Adrenal gland (tissue), 12 donors: ENCODE results near the gene LRRC8B. TPM values are rescaled to one million over a fixed set of nuclear protein-coding genes. Genes with fewer than 3 reads are reported as not detected.
"Not testable (repeated sequence)": the region's sequence is repeated elsewhere in the genome, so short reads cannot be mapped to it uniquely, and the experiment has no call there.

Experiments used
- DNase-seq, 7 donors: peaks; one replicate each; pipeline ENCODE4 v3.0.0-alpha.2; 2019 to 2020
- H3K27ac ChIP-seq, 5 donors: fragments of 200-600 bp; sonication (generic) in 4 of 5; 1 replicate in 3 of 5; 2 replicates in 2 of 5; pipeline versions ENCODE4 v1.5.1 to v1.8.0; 2016 to 2020; ENCODE audit warnings: mild to moderate bottlenecking in 1 of 5
- H3K27me3 ChIP-seq: fragments of 200-600 bp; 2 replicates; pipeline ENCODE4 v1.8.0; 2021
- H3K36me3 ChIP-seq, 2 donors: fragments of 200-600 bp; replicated peaks in 1 of 2; 1 replicate in 1 of 2; 2 replicates in 1 of 2; pipeline versions ENCODE4 v1.5.1 to v1.8.0; 2018 to 2022
- H3K4me1 ChIP-seq, 2 donors: fragments of 200-600 bp; replicated peaks in 1 of 2; 1 replicate in 1 of 2; 2 replicates in 1 of 2; pipeline versions ENCODE4 v1.5.1 to v1.8.0; 2018 to 2021
- H3K4me3 ChIP-seq, 4 donors: fragments of 200-600 bp; sonication (generic) in 3 of 4; one replicate each; pipeline ENCODE4 v1.5.1; 2016 to 2018
- H3K9me3 ChIP-seq, 3 donors: fragments of 200-600 bp; sonication (generic) in 1 of 3; replicated peaks in 1 of 3; 1 replicate in 2 of 3; 2 replicates in 1 of 3; pipeline versions ENCODE4 v1.5.1 to v1.8.0; 2016 to 2021
- POLR2A ChIP-seq, 2 donors: fragments of 450-650 bp; IDR thresholded peaks; one replicate each; pipeline ENCODE4 v1.6.1; 2017; ENCODE audit warnings: antibody characterized with exemption in 2 of 2, mild to moderate bottlenecking in 2 of 2, moderate library complexity in 1 of 2
- WGBS, 4 donors: extraction: QIAGEN DNeasy Blood & Tissue Kit in 2 of 4; methylation state at CpG; one replicate each; pipeline versions ENCODE4 v1.1.5 to v1.1.7; 2013 to 2017; 5-methylcytosine and 5-hydroxymethylcytosine counted together
- intact Hi-C, 2 donors: fragments of 100-400 bp; cut with DNase I; formaldehyde crosslinking; loops; one replicate each; pipeline versions ENCODE4 v1.14.1 to v1.15.0; 2022 to 2023
- polyA plus RNA-seq, 3 donors: library from polyadenylated mRNA; stranded (reverse); fragments of 200-250 nt in 2 of 3; fragments of 350-450 nt in 1 of 3; fragmentation: Illumina TruSeq in 1 of 3; extraction: RNeasy Lipid Tissue Mini Kit (QIAGEN cat#74804) in 1 of 3; gene quantifications; one replicate each; pipeline ENCODE4 v1.2.3, GENCODE V29; 2013 to 2014
- total RNA-seq, 9 donors: library from RNA; depleted of rRNA in 4 of 9; stranded (reverse); fragments of >200 nt in 4 of 9; fragments of 120-200 nt in 1 of 9; fragmentation: NEBNext Ultra II Directional in 1 of 9; extraction: Animal tissue kit (Norgen Biotek cat#: 25700) in 1 of 9; gene quantifications; one replicate each; pipeline versions ENCODE4 v1.1.0 to v1.2.4, GENCODE V29; 2013 to 2023
- TF ChIP-seq, protein P1 (sequence below), 6 experiments: fragments of 450-650 bp in 4 of 6; fragments of 200-600 bp in 2 of 6; sonication (generic) in 1 of 6; IDR thresholded peaks; 1 replicate in 5 of 6; 2 replicates in 1 of 6; pipeline versions ENCODE4 v1.5.1 to v1.8.0; 2016 to 2021; ENCODE audit warnings: antibody characterized with exemption in 6 of 6, mild to moderate bottlenecking in 2 of 6, moderate library complexity in 1 of 6
- donor health status: healthy with polysubstance abuse.
- donor health status: Bipolar disorder and iron deficiency.
- donor health status: DM: yes; HTN: yes; CAD: no.
- donor health status: DM: no; HTN: no; CAD: no.
- donor health status: DM: no; HTN: no; CAD: no.
- donor health status: DM: yes; HTN: yes; CAD: no.

Gene LRRC8B
- total and polyA plus RNA-seq, 12 donors = 7.7 to 69.6 (median 39.1) TPM

DNA sequence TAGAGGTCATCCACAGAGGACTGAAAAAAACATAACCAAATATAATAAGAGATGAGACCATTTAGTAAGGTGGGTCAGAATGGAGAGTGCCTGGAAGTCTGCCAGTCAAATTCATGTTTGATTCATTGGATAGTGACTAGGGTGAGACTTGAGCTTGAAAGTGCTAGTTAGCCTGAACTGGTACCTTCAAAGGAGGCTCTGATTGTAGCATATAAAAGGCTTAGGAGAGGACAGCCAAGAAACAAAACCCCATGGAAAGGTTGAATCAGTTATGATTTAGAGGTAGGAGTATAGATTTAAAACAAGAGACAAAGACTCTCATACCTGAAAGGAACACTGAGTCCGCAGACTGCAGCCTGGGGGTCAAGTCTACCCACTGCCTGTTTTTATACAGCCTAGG lies 63.9 kb downstream of the LRRC8B start:
- Histone ChIP-seq H3K9me3 (no peaks in the 10 kb centered on the region), H3K27me3 (no peaks in the 10 kb centered on the region), H3K4me1 (peaks cover 11 to 13% of the 10 kb centered on the region in 2 donors), H3K27ac (no peak overlapping the region), H3K4me3 (no peak overlapping the region), H3K36me3 (peaks cover 0 to 6% of the 10 kb centered on the region in 2 donors)
- no peak for TF ChIP-seq POLR2A (IDR thresholded peaks at IDR 0.05)
- TF ChIP-seq, protein P1, sequence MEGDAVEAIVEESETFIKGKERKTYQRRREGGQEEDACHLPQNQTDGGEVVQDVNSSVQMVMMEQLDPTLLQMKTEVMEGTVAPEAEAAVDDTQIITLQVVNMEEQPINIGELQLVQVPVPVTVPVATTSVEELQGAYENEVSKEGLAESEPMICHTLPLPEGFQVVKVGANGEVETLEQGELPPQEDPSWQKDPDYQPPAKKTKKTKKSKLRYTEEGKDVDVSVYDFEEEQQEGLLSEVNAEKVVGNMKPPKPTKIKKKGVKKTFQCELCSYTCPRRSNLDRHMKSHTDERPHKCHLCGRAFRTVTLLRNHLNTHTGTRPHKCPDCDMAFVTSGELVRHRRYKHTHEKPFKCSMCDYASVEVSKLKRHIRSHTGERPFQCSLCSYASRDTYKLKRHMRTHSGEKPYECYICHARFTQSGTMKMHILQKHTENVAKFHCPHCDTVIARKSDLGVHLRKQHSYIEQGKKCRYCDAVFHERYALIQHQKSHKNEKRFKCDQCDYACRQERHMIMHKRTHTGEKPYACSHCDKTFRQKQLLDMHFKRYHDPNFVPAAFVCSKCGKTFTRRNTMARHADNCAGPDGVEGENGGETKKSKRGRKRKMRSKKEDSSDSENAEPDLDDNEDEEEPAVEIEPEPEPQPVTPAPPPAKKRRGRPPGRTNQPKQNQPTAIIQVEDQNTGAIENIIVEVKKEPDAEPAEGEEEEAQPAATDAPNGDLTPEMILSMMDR (IDR thresholded peaks at IDR 0.05) = no peak
- DNase-seq = no peak
- WGBS, 4 donors = 88 to 100% (median 96%) methylated on average over 1 of the region's 1 CpG
- intact Hi-C loops = no loop called here

DNA sequence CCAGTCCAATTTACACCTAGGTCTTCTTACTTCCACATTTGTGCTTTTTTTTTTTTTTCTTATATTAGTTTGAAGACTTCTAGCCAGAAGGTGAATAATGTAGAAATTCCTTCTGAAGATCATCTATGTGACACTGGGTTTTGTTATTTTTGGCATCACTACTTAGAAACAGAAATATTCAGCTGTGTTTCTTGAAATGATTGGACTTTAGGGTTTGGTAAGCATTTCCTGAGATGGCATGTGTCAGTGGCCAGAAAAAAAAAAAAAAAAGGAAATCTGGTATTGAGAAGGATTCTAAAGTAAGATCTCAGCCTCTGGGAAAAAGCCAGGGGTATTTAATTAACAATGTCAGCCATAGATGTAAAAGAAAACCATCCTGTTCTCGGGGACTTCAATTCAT lies 64.9 kb downstream of the LRRC8B start:
- Histone ChIP-seq H3K4me3 (no peak overlapping the region), H3K27ac (no peak overlapping the region), H3K27me3 (no peaks in the 10 kb centered on the region), H3K9me3 (no peaks in the 10 kb centered on the region), H3K36me3 (no peaks in the 10 kb centered on the region), H3K4me1 (peaks cover 11 to 13% of the 10 kb centered on the region in 2 donors)
- intact Hi-C loops = no loop called here
- no peak for DNase-seq
- TF ChIP-seq, protein P1 (IDR thresholded peaks at IDR 0.05) = no peak
- TF ChIP-seq POLR2A (IDR thresholded peaks at IDR 0.05) = no peak
- WGBS, 4 donors = 60 to 83% (median 68%) methylated on average over 1 of the region's 1 CpG

DNA sequence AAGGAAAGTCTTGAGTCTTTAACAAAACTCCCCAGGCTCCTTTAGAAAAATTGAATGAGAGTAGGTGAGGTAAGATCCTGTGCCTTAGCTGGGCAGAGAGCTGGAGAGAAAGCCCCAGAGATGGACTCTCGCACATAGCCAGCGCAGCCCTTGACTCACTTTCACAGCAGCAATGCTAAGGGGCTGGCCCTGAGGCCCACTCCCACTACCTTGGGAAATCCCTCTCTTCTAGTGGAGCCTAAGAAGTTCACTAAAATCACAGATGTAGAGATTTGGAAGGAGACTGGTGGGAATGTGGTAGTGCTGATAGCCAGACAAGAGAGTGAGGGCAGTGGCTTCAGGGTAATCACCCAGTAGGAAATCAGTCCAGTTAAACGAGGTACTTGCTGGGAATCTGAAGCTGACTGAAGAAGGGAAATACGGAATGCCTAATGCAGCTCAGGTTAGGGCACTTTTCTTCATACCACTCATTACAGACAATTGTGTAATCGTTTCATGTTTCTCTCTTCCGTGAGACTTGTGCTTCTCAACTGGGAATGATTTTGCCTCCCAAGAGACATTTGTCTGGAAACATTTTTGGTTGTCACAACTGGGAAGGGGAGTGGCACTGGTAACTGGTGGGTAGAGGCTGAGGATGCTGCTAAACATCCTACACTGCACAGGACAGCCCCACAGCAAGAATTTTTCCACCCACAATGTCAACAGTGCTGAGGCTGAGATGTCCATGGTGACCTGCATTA lies 65.9 kb downstream of the LRRC8B start:
- Histone ChIP-seq H3K27me3 (no peaks in the 10 kb centered on the region), H3K9me3 (no peaks in the 10 kb centered on the region), H3K4me3 (no peak overlapping the region), H3K4me1 (peaks cover 11 to 13% of the 10 kb centered on the region in 2 donors), H3K36me3 (no peaks in the 10 kb centered on the region), H3K27ac (peak overlapping the region in 2 of 5 donors; percentile 1 to 11)
- 87 to 92% (median 90%) methylated on average over 6 of the region's 6 CpGs for WGBS, 4 donors
- TF ChIP-seq POLR2A (IDR thresholded peaks at IDR 0.05) = no peak
- TF ChIP-seq, protein P1 (IDR thresholded peaks at IDR 0.05) = no peak
- no peak for DNase-seq
- intact Hi-C loops = no loop called here

DNA sequence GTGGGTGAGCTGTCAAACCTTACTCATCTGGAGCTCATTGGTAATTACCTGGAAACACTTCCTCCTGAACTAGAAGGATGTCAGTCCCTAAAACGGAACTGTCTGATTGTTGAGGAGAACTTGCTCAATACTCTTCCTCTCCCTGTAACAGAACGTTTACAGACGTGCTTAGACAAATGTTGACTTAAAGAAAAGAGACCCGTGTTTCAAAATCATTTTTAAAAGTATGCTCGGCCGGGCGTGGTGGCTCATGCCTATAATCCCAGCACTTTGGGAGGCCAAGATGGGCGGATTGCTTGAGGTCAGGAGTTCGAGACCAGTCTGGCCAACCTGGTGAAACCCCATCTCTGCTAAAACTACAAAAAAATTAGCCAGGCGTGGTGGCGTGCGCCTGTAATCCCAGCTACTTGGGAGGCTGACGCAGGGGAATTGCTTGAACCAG lies 68.3 kb downstream of the LRRC8B start:
- H3K4me1 ChIP-seq = peaks cover 11 to 13% of the 10 kb centered on the region in 2 donors
- 84 to 88% (median 86%) methylated on average over 13 of the region's 13 CpGs for WGBS, 4 donors
- DNase-seq, H3K36me3 ChIP-seq, H3K27ac ChIP-seq, H3K9me3 ChIP-seq, H3K4me3 ChIP-seq, intact Hi-C loops, H3K27me3 ChIP-seq: not testable (repeated sequence)
